ENCODE data around the gene SPATS2.

The SPATS2 gene

DNA sequence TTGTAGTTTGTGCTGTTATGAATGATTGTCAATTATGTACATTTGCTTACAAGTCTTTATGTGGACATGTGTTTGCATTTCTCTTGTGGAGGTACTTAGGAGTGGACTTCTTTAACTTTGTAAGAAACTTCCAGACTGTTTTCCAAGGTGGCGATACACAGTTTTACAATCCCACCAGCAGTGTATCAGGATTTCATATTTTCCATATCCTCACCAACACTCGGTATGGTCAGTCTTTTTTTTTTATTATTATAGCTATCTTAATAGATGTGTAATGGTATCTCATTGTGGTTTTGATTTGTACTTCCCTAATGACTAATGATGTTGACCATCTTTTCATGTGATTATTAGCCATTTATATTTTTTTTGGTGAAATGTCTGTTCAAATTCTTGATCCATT, 97.9 kb downstream of the SPATS2 start:
- DNase-seq (ENCODE audit: low spot score in 2 of 2): no peak
- Mint-ChIP-seq H3K27me3 (no peaks in the 10 kb centered on the region), H3K27ac (no peak overlapping the region), H3K36me3 (peaks cover 11% of the 10 kb centered on the region), H3K4me1 (no peaks in the 10 kb centered on the region), H3K4me3 (no peak overlapping the region), H3K9me3 (no peaks in the 10 kb centered on the region)
- no peak for ATAC-seq (ENCODE audit: low read depth)

- ATAC-seq (ENCODE audit: low read depth): no peak
- Mint-ChIP-seq H3K27ac (no peak overlapping the region), H3K9me3 (no peaks in the 10 kb centered on the region), H3K36me3 (peaks cover 12% of the 10 kb centered on the region), H3K4me3 (no peak overlapping the region), H3K4me1 (no peaks in the 10 kb centered on the region), H3K27me3 (no peaks in the 10 kb centered on the region)
- no peak for DNase-seq (ENCODE audit: low spot score in 2 of 2)
These were observed 103.7 kb downstream of the SPATS2 start for GRCh38 chr12:49470986-49471385.

GRCh38 chr12:49471557-49471956, 104.3 kb downstream of the SPATS2 start:
- H3K4me3 Mint-ChIP-seq: no peak overlapping the region
- peaks cover 2% of the 10 kb centered on the region for H3K4me1 Mint-ChIP-seq
- peaks cover 17% of the 10 kb centered on the region for H3K36me3 Mint-ChIP-seq
- no peak overlapping the region for H3K27ac Mint-ChIP-seq
- DNase-seq (ENCODE audit: low spot score in 2 of 2): no peak
- ATAC-seq (ENCODE audit: low read depth): no peak
- no peaks in the 10 kb centered on the region for H3K9me3 Mint-ChIP-seq
- H3K27me3 Mint-ChIP-seq: no peaks in the 10 kb centered on the region

DNA sequence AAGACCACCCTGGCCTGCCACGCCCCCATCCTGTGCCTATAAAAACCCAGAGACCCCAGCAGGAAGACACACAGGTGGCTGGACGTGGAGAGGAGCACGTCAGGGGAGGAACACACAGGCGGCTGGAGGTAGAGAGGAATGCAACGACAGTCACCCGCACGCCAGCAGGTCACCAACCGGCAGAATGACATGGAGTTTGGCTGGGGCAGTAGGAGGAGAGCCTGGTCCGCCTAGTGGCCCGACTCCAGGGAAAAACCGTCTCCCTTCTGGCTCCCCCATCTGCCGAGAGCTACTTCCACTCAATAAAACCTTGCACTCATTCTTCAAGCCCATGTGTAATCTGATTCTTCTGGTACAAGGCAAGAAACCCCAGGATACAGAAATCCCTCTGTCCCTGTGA, 108.8 kb downstream of the SPATS2 start:
- peaks cover 2% of the 10 kb centered on the region for H3K4me1 Mint-ChIP-seq
- H3K4me3 Mint-ChIP-seq: no peak overlapping the region
- peaks cover 13% of the 10 kb centered on the region for H3K36me3 Mint-ChIP-seq
- H3K9me3 Mint-ChIP-seq: no peaks in the 10 kb centered on the region
- no peaks in the 10 kb centered on the region for H3K27me3 Mint-ChIP-seq
- H3K27ac Mint-ChIP-seq: no peak overlapping the region
- ATAC-seq (ENCODE audit: low read depth) (no peak), DNase-seq (ENCODE audit: low spot score in 2 of 2) (no peak)

GRCh38 chr12:49478949-49479664, 111.8 kb downstream of the SPATS2 start:
- Mint-ChIP-seq H3K4me1 (peaks cover 2% of the 10 kb centered on the region), H3K4me3 (no peak overlapping the region), H3K27me3 (no peaks in the 10 kb centered on the region), H3K9me3 (no peaks in the 10 kb centered on the region), H3K36me3 (peaks cover 12% of the 10 kb centered on the region), H3K27ac (no peak overlapping the region)
- no peak for ATAC-seq (ENCODE audit: low read depth)
- DNase-seq (ENCODE audit: low spot score in 2 of 2): no peak

- DNase-seq (ENCODE audit: low spot score in 2 of 2) (no peak), ATAC-seq (ENCODE audit: low read depth) (no peak)
- Mint-ChIP-seq H3K27ac (no peak overlapping the region), H3K9me3 (no peaks in the 10 kb centered on the region), H3K27me3 (no peaks in the 10 kb centered on the region), H3K36me3 (peaks cover 3% of the 10 kb centered on the region), H3K4me3 (no peak overlapping the region), H3K4me1 (no peaks in the 10 kb centered on the region)
These were observed 115.1 kb downstream of the SPATS2 start for GRCh38 chr12:49482095-49483051.

DNA sequence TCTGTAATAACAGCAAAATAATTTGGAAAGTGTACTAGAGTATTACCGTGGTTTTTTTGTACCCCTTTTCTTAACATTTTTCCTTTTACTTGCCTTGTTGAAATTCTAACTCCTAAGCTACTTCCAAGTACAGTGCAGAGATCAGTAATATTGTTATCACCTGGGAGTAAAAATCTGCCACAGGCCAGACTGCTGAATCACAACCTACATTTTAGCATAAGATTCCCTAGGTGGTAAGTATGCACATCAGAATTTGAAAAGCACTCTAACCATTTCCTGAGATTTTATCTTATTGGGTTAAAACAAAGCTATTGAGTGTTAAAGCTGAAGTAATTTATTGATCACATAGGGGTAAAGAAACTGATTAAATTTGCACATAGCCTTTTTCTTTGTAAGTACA, 116.4 kb downstream of the SPATS2 start:
- Mint-ChIP-seq H3K4me1 (no peaks in the 10 kb centered on the region), H3K27ac (no peak overlapping the region), H3K36me3 (peaks cover 3% of the 10 kb centered on the region), H3K9me3 (no peaks in the 10 kb centered on the region), H3K4me3 (no peak overlapping the region), H3K27me3 (no peaks in the 10 kb centered on the region)
- DNase-seq (ENCODE audit: low spot score in 2 of 2): no peak
- ATAC-seq (ENCODE audit: low read depth): no peak

DNA sequence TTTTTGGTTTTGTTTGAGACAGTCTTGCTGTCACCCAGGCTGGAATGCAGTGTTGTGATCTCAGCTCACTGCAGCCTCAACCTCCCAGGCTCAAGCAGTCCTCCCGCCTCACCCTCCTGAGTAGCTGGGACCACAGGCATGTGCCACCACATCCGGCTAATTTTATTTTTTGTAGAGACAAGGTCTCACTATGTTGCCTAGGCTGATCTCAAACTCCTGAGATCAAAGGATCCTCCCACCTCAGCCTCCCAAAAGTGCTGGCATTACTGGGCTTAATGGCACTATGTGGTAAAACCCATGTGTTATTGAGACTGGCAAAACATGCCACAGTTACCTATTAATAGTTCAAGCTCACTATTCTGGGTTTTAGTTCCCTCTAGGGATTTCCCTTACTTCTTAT, 120.3 kb downstream of the SPATS2 start:
- ATAC-seq (ENCODE audit: low read depth) (no peak), DNase-seq (ENCODE audit: low spot score in 2 of 2) (no peak)
- H3K36me3 Mint-ChIP-seq: peaks cover 14% of the 10 kb centered on the region
- no peaks in the 10 kb centered on the region for H3K4me1 Mint-ChIP-seq
- no peak overlapping the region for H3K4me3 Mint-ChIP-seq
- H3K9me3 Mint-ChIP-seq: no peaks in the 10 kb centered on the region
- H3K27ac Mint-ChIP-seq: no peak overlapping the region
- H3K27me3 Mint-ChIP-seq: no peaks in the 10 kb centered on the region

DNA sequence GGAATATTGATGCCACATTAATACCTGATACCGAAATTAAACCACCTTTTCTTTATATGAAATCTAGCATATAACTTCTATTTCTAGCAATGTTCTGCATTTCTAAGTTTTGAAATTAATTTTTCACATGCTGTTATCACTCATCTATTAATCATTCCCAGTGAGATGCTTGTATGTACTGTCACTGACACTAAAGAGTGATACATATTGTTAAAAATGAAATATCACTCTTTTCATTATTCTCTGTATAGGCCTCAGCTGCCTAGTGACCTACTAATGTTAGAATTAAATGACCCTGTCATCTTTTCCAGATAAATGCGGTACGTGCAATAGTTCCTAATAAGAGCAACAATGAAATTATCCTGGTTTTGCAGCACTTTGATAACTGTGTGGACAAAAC, 121.9 kb downstream of the SPATS2 start:
- no peak overlapping the region for H3K4me3 Mint-ChIP-seq
- no peaks in the 10 kb centered on the region for H3K27me3 Mint-ChIP-seq
- no peak overlapping the region for H3K27ac Mint-ChIP-seq
- peaks cover 14% of the 10 kb centered on the region for H3K36me3 Mint-ChIP-seq
- H3K4me1 Mint-ChIP-seq: no peaks in the 10 kb centered on the region
- DNase-seq (ENCODE audit: low spot score in 2 of 2): no peak
- no peak for ATAC-seq (ENCODE audit: low read depth)
- H3K9me3 Mint-ChIP-seq: no peaks in the 10 kb centered on the region

- DNase-seq (ENCODE audit: low spot score in 2 of 2): no peak
- H3K4me3 Mint-ChIP-seq: no peak overlapping the region
These were observed 122.5 kb downstream of the SPATS2 start for GRCh38 chr12:49489720-49490119.

DNA sequence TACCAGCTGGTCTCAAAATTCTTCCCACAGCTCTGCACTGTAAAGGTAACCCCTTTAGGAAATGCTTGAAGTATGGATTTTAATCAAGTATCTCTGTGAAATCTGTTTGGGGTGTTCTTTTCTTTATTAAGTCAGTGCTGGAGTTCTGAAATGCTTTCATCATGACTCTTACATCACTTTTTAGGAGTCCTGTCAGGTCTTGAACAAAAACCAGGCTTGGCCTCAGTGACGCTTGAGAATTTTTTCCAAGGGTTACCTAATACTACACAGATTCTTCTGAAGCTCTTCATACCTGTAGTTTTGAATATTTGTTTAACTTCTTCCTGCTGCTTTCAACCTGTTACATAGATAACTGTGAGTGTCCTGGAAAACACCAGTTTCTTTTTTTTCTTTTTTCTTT, 124.6 kb downstream of the SPATS2 start:
- H3K27me3 Mint-ChIP-seq: no peaks in the 10 kb centered on the region
- no peaks in the 10 kb centered on the region for H3K9me3 Mint-ChIP-seq
- H3K36me3 Mint-ChIP-seq: peaks cover 14% of the 10 kb centered on the region
- H3K4me3 Mint-ChIP-seq: no peak overlapping the region
- DNase-seq (ENCODE audit: low spot score in 2 of 2) (no peak), ATAC-seq (ENCODE audit: low read depth) (no peak)
- no peaks in the 10 kb centered on the region for H3K4me1 Mint-ChIP-seq
- no peak overlapping the region for H3K27ac Mint-ChIP-seq

More at GRCh38 chr12:49489720-49490119, 122.5 kb downstream of the SPATS2 start:
- no peaks in the 10 kb centered on the region for H3K9me3 Mint-ChIP-seq
- H3K36me3 Mint-ChIP-seq: peaks cover 14% of the 10 kb centered on the region
- ATAC-seq (ENCODE audit: low read depth): no peak
- no peaks in the 10 kb centered on the region for H3K4me1 Mint-ChIP-seq
- no peak overlapping the region for H3K27ac Mint-ChIP-seq
- no peaks in the 10 kb centered on the region for H3K27me3 Mint-ChIP-seq

DNA sequence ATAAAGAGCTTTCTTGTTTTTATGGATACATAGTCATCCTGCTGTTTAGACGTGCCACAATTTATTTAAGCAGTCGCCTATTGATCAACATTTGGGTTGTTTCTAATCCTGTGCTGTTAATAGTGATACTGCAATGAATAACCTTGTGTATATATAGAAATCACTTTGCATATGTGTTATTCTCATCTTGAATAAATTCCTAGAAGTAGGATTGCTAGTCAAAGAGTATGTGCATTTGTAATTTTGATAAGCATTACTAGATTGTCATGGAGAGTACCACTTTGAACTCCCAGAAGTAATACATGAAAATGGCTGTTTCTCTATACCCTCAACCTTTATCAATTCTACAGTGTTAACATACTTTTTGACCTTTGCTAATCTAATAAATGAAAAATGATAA, 126.6 kb downstream of the SPATS2 start:
- no peak for DNase-seq (ENCODE audit: low spot score in 2 of 2)
- H3K4me3 Mint-ChIP-seq: no peak overlapping the region
- no peak overlapping the region for H3K27ac Mint-ChIP-seq
- peaks cover 21% of the 10 kb centered on the region for H3K36me3 Mint-ChIP-seq
- no peaks in the 10 kb centered on the region for H3K27me3 Mint-ChIP-seq
- ATAC-seq (ENCODE audit: low read depth): no peak
- no peaks in the 10 kb centered on the region for H3K9me3 Mint-ChIP-seq
- H3K4me1 Mint-ChIP-seq: no peaks in the 10 kb centered on the region

DNA sequence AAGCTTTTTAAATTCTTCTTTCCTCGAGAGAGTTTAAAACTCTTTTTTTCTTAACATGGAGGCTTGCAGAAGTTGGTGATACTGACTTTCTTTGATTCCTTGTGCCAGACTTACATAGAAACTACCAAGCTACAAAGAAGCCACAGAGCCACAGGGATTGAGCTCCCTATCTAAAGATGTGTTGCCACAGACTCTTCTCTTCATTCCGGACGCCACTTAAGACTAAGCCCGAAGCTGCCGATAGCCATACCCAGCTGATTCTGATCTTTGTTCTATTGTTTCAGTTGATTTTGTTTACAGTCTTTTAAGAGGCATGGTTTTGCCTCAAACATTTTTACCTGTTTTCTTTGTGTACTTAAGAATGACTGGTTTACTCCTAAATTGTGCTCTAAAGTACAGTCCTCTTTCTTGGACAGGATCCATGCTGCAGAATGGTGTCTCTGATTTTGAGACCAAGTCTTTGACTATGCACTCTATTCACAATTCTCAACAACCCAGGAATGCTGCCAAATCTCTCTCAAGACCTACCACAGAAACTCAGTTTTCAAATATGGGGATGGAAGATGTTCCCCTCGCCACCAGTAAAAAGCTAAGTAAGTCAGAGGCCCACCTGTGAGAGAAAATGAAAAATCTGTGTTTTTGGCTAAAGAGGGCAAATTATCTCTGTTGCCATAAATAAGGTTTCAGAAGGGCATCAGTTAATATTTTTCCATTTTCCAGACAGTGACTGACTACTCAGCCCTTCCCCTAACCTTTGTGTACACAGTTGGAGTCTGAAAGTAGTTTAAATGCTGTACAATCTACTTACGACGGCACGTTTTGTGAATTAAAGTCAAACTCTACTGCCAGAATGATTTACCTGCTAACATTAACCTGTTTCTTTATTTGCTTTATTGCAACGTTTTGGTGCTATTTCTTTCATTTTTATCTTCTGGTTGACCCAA, 129.4 kb downstream of the SPATS2 start:
- Mint-ChIP-seq H3K27me3 (no peaks in the 10 kb centered on the region), H3K4me3 (no peak overlapping the region), H3K36me3 (peaks cover 15% of the 10 kb centered on the region), H3K4me1 (no peaks in the 10 kb centered on the region), H3K9me3 (no peaks in the 10 kb centered on the region), H3K27ac (no peak overlapping the region)
- DNase-seq (ENCODE audit: low spot score in 2 of 2) (no peak), ATAC-seq (ENCODE audit: low read depth) (no peak)

DNA sequence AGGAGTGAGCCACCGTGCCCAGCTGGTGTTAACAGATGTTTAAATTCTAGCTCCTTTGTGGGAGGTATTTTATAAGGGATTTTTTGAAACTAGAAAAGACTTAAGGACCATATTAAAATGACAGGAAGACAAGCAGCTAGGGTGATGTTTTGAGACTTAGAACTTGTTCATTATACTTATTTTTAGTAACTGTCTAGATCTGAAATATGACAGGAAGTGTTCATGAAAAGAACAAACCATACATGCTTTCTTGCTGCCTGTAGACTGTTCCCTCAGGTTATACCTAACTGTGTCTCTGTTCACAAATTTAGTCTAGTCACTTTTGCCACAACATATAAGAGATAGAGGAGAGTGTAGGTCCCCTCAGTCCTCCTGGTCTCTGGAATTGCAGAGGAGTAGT, 134.6 kb downstream of the SPATS2 start:
- H3K36me3 Mint-ChIP-seq: peaks cover 18% of the 10 kb centered on the region
- DNase-seq (ENCODE audit: low spot score in 2 of 2) (no peak), ATAC-seq (ENCODE audit: low read depth) (no peak)
- no peaks in the 10 kb centered on the region for H3K27me3 Mint-ChIP-seq
- no peaks in the 10 kb centered on the region for H3K4me1 Mint-ChIP-seq
- no peak overlapping the region for H3K27ac Mint-ChIP-seq
- H3K9me3 Mint-ChIP-seq: no peaks in the 10 kb centered on the region
- no peak overlapping the region for H3K4me3 Mint-ChIP-seq
